OCI-LY1 (cell line): Measurements from ENCODE around the gene CD22.

Experiments
- H2AFZ ChIP-seq: fragments of 200-600 bp; sonication (generic), shearing (Covaris generic); 2 replicates; pipeline ENCODE4 v1.6.0; 2014; ENCODE audit warnings: antibody characterized with exemption, mild to moderate bottlenecking, low read length
- H3F3A ChIP-seq: fragments of 200-600 bp; sonication (generic), shearing (Covaris generic); 2 replicates; pipeline ENCODE4 v1.6.0; 2014; ENCODE audit warnings: mild to moderate bottlenecking, antibody characterized with exemption, low read length, moderate library complexity; ENCODE audit not compliant: insufficient read depth
- H3K27ac ChIP-seq: fragments of 200-600 bp; sonication (generic); 2 replicates; pipeline ENCODE4 v1.5.1; 2014; ENCODE audit warnings: low read length, mixed run types, mild to moderate bottlenecking, low read depth; ENCODE audit not compliant: poor library complexity, severe bottlenecking
- H3K27me3 ChIP-seq: fragments of 200-600 bp; sonication (generic); 2 replicates; pipeline ENCODE4 v1.6.0; 2014; ENCODE audit warnings: antibody characterized with exemption, mild to moderate bottlenecking, low read length, moderate library complexity; ENCODE audit not compliant: insufficient read depth
- H3K36me3 ChIP-seq: fragments of 200-600 bp; sonication (generic); 2 replicates; pipeline ENCODE4 v1.6.1; 2014; ENCODE audit warnings: mild to moderate bottlenecking, antibody characterized with exemption, low read length, moderate library complexity, mixed read lengths; ENCODE audit not compliant: insufficient read depth
- H3K4me1 ChIP-seq: fragments of 200-600 bp; sonication (generic); 2 replicates; pipeline ENCODE4 v1.5.1; 2014; ENCODE audit warnings: mild to moderate bottlenecking, low read length, moderate library complexity; ENCODE audit not compliant: insufficient read depth, severe bottlenecking
- H3K4me2 ChIP-seq: fragments of 200-600 bp; sonication (generic), shearing (Covaris generic); 2 replicates; pipeline ENCODE4 v1.6.1; 2014; ENCODE audit warnings: low read length
- H3K4me3 ChIP-seq: fragments of 200-600 bp; sonication (generic); 2 replicates; pipeline ENCODE4 v1.5.1; 2014; ENCODE audit warnings: low read length, low read depth, mild to moderate bottlenecking, mixed read lengths; ENCODE audit not compliant: poor library complexity, severe bottlenecking
- H3K79me2 ChIP-seq: fragments of 200-600 bp; shearing (Covaris generic); 2 replicates; pipeline ENCODE4 v1.6.1; 2016; ENCODE audit warnings: mixed run types, low read length, mixed read lengths; ENCODE audit not compliant: insufficient read depth
- H3K9ac ChIP-seq: fragments of 200-600 bp; sonication (generic), shearing (Covaris generic); 2 replicates; pipeline ENCODE4 v1.6.1; 2014; ENCODE audit warnings: mild to moderate bottlenecking, low read length, mixed read lengths
- H3K9me2 ChIP-seq: fragments of 200-600 bp; sonication (generic), shearing (Covaris generic); 2 replicates; pipeline ENCODE4 v1.6.1; 2014; ENCODE audit warnings: low read depth, mild to moderate bottlenecking, low read length, mixed read lengths
- H3K9me3 ChIP-seq: fragments of 200-600 bp; shearing (Covaris generic); 2 replicates; pipeline ENCODE4 v1.6.1; 2014; ENCODE audit warnings: low read length, mixed read lengths
- H4K20me1 ChIP-seq: fragments of 200-600 bp; sonication (generic), shearing (Covaris generic); 2 replicates; pipeline ENCODE4 v1.6.0; 2016; ENCODE audit warnings: mild to moderate bottlenecking, low read length; ENCODE audit not compliant: insufficient read depth
- CTCF ChIP-seq: fragments of 200-600 bp; sonication (generic), shearing (Covaris generic); IDR thresholded peaks from 2 replicates; pipeline ENCODE4 v1.5.1; 2017; ENCODE audit warnings: mild to moderate bottlenecking, antibody characterized with exemption, low read length, moderate library complexity, mixed read lengths
- EZH2 ChIP-seq: fragments of 200-600 bp; sonication (generic), shearing (Covaris generic); IDR thresholded peaks from 2 replicates; pipeline ENCODE4 v1.8.0; 2017; ENCODE audit warnings: borderline replicate concordance, mixed run types, mild to moderate bottlenecking, antibody characterized with exemption, low read length, moderate library complexity, mixed read lengths

Gene CD22

GRCh38 chr19:35341565-35342225 is 12.7 kb downstream of the CD22 start:
- H3F3A ChIP-seq, result no peaks in the 10 kb centered on the region

GRCh38 chr19:35342430-35342829 is 13.4 kb downstream of the CD22 start:
- Histone ChIP-seq H3F3A (no peaks in the 10 kb centered on the region), H3K36me3 (peaks cover 88% of the 10 kb centered on the region), H3K27ac (no peak overlapping the region), H2AFZ (no peak overlapping the region), H3K27me3 (no peaks in the 10 kb centered on the region), H3K4me1 (peaks cover 42% of the 10 kb centered on the region), H3K9me2 (no peaks in the 10 kb centered on the region), H4K20me1 (no peaks in the 10 kb centered on the region), H3K9ac (no peak overlapping the region), H3K9me3 (no peaks in the 10 kb centered on the region), H3K4me2 (no peak overlapping the region), H3K79me2 (no peaks in the 10 kb centered on the region), H3K4me3 (no peak overlapping the region)
- no peak for TF ChIP-seq CTCF
- TF ChIP-seq EZH2, result no peak

More at GRCh38 chr19:35341565-35342225, 12.7 kb downstream of the CD22 start:
- no peaks in the 10 kb centered on the region for H3K27me3 ChIP-seq
- no peaks in the 10 kb centered on the region for H4K20me1 ChIP-seq
- H3K4me3 ChIP-seq, result no peak overlapping the region
- H3K36me3 ChIP-seq, result peaks cover 93% of the 10 kb centered on the region
- no peaks in the 10 kb centered on the region for H3K9me3 ChIP-seq
- no peak overlapping the region for H3K9ac ChIP-seq
- no peak overlapping the region for H2AFZ ChIP-seq
- TF ChIP-seq EZH2 (no peak), CTCF (no peak)
- no peak overlapping the region for H3K4me2 ChIP-seq
- H3K4me1 ChIP-seq, result peaks cover 42% of the 10 kb centered on the region
- H3K9me2 ChIP-seq, result no peaks in the 10 kb centered on the region
- H3K27ac ChIP-seq, result no peak overlapping the region
- no peaks in the 10 kb centered on the region for H3K79me2 ChIP-seq

- Histone ChIP-seq H3K36me3 (peaks cover 69% of the 10 kb centered on the region), H3K27ac (no peak overlapping the region), H3K27me3 (no peaks in the 10 kb centered on the region), H3K4me3 (no peak overlapping the region), H3K4me1 (peaks cover 48% of the 10 kb centered on the region), H3F3A (no peaks in the 10 kb centered on the region), H4K20me1 (no peaks in the 10 kb centered on the region), H2AFZ (no peak overlapping the region), H3K4me2 (no peak overlapping the region), H3K9me2 (no peaks in the 10 kb centered on the region), H3K9ac (no peak overlapping the region), H3K79me2 (no peaks in the 10 kb centered on the region), H3K9me3 (no peaks in the 10 kb centered on the region)
- TF ChIP-seq EZH2, result no peak
- no peak for TF ChIP-seq CTCF
These were observed 15.6 kb downstream of the CD22 start for GRCh38 chr19:35344511-35345031.
